Astrocyte of the spinal cord (primary cell): ENCODE measurements around the gene INSL4.
A peak's percentile ranks its signal among the peaks of the same experiment; 100 is the strongest.

Experiments used
- DNase-seq: peaks from one replicate; pipeline ENCODE4 v3.0.0; 2011; ENCODE audit warnings: low read depth, low spot score
- H3K4me3 ChIP-seq: 2 replicates; pipeline ENCODE4 v1.5.1; 2011; ENCODE audit warnings: low read depth, mild to moderate bottlenecking, low read length, moderate library complexity
- in situ Hi-C: cut with HindIII; loops from 2 replicates; pipeline ENCODE4 v1.10.0; 2017; ENCODE audit warnings: low sequenced_read_pairs
- TF ChIP-seq, protein P1 (sequence below): IDR thresholded peaks from 2 replicates; pipeline ENCODE4 v1.5.1; 2012; ENCODE audit warnings: low read depth, mild to moderate bottlenecking, low read length, inconsistent platforms

Gene INSL4

DNA sequence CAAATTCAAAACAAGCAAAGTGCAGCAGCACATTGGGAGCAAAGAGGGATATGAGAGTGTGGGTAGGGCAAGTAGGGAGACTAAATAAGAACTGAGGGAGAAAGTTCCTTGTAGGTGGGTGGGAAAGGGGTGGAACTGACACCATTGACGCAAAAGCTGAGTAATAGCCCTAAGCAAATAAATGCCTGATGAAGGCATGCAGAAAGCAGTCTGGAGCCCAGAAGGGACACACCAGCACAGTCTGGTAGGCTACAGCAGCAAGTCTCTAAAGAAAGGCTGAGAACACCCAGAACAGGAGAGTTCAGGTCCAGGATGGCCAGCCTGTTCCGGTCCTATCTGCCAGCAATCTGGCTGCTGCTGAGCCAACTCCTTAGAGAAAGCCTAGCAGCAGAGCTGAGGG, at the start of gene INSL4:
Gene INSL4, plus strand, starts transcription at position 208 of the 400 bp plus-strand sequence. Its CDS starts 105 bp downstream, at position 313.
- H3K4me3 ChIP-seq, result no peak within 1 kb of the TSS
- DNase-seq, result peak; percentile 1
- in situ Hi-C loops, result no loop called here
- TF ChIP-seq, protein P1, sequence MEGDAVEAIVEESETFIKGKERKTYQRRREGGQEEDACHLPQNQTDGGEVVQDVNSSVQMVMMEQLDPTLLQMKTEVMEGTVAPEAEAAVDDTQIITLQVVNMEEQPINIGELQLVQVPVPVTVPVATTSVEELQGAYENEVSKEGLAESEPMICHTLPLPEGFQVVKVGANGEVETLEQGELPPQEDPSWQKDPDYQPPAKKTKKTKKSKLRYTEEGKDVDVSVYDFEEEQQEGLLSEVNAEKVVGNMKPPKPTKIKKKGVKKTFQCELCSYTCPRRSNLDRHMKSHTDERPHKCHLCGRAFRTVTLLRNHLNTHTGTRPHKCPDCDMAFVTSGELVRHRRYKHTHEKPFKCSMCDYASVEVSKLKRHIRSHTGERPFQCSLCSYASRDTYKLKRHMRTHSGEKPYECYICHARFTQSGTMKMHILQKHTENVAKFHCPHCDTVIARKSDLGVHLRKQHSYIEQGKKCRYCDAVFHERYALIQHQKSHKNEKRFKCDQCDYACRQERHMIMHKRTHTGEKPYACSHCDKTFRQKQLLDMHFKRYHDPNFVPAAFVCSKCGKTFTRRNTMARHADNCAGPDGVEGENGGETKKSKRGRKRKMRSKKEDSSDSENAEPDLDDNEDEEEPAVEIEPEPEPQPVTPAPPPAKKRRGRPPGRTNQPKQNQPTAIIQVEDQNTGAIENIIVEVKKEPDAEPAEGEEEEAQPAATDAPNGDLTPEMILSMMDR, result no peak

DNA sequence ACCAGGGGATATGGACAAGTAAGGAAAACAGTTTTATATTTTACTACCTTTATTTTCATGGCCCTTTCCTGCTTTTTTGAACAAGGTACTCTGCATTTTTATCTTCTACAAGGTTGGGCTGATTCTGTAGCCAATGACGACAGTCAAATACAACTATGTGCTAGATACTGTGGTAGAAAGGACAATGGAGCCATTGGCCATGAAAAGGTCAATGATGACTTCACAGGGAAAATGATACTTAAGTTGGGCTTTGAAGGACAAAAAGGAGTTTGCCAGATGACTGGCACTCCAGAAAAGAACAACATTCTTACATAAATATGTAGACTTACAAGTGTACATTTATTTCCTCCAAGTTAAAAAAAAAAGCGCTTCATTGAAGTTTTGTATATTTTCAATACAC, 46.4 kb upstream of the INSL4 start:
- in situ Hi-C loops, result no loop called here
- H3K4me3 ChIP-seq, result no peak overlapping the region
- no peak for DNase-seq
- TF ChIP-seq, protein P1, result no peak

DNA sequence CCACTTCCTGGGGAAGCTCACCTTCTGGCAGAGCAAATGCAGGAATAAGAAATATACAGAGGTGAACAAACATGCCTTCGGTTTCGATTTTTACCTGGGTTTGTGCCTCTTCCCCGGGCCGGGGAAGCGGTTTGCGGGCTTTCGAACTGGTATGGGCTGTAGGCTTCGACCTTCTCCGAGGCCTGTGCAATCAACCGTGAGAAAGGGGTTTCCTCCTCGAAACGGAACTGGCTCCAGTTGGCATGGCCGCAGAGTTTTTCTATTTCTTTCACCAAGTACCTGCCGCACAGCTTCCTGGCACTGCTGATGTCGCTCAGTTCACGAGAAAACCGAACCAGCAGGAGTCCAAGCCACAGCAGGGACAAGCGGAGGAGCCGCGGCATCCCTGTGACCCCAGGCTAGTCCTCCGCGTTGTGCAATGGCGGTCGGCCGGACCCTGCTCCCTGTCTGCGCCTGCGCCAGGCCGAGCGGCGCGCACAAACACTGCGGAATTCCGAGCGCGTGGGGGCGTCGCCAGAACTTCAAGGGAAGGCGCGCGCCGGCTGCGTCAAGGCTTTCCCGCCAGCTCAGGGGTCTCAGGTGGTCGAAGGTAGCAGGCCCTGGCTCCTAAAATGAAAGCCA, 45.9 kb upstream of the INSL4 start, which contains the start of gene INSL6:
Gene INSL6, minus strand, starts transcription at position 420 of the 621 bp plus-strand sequence. Its CDS starts 37 bp downstream, at position 383.
- in situ Hi-C loops, result no loop called here
- H3K4me3 ChIP-seq, result no peak within 1 kb of the TSS
- TF ChIP-seq, protein P1, result no peak
- no peak for DNase-seq

DNA sequence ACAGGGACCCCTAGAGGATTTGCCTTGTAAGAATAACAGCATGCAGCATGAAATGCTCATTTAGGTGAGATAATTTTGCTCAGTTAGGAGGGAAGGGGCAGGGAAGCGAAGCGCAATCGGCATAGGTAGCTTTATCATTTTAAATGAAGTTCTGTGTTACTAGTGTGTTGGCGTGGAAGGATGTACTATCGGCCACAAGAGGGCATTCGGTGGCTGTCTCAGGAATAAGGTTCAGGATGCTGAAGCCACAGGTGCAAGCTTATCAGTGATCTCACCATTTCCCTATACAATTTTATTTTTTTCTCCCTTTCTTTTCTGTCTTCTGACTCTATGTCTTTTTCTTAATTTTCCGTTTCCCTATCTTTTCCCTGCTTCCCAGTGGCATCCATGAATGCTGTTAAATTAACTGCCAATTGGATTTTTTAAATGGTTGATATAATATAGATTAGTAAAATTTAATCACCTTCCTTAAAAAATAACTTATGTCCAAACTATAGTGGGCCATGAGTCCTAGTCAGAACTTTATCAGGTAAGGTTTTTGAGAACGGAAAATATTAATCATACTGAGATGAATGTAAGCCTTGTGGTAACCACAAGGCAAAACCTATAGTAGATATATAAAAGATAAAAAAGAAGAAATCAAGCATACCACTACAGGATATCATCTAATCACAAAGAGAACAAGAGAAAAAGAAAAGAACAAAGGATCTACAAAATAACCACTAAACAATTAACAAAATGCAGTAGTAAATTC, 44.6 kb upstream of the INSL4 start:
- in situ Hi-C loops, result no loop called here
- H3K4me3 ChIP-seq, result no peak overlapping the region
- TF ChIP-seq, protein P1, result peak; percentile 78
- peak; percentile 63 for DNase-seq

DNA sequence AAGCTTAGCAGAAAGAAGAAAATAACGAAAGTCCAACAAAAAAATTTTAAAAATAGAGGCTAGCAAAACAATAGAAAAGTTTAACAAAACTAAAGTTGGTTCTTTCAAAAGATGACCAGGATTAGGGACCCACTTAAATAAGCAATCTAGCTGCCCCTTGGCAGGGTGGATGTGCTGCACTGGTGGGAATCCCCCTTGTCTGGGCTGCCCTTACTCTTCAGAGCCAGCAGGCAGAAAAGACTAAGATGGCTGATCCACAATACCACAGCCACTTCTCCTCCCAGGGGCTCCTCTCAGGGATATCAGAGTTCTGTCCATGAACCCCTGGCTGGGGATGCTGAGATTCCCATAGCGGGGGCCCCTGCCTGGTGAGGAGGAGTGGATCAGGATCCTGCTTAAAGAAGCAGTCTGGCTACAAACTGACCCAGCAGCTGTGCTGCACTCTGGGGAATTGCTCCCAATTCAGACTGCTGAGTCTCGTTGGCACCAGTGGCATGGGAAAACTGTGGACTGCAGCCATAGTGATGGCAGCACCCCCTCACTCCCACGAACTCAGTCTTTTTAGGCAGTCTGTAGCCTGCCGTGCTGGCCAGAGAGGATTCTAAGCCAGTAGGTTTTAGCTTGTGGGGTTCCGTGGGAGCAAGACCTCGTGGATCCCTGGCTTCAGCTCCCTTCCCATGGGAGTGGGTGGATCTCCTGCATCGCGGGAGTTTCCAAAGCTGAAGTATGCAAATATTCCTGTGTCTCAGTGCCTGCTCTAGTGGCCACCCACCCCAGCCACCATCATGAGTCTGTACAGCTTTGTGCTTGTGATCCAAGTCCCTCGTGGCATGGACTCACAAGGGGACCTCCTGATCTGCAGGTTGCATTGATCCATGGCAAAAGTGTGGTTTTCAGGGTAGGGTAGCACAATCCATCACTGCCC, 42.9 kb upstream of the INSL4 start:
- TF ChIP-seq, protein P1, result no peak
- H3K4me3 ChIP-seq, result no peak overlapping the region
- DNase-seq, result no peak
- in situ Hi-C loops, result no loop called here

DNA sequence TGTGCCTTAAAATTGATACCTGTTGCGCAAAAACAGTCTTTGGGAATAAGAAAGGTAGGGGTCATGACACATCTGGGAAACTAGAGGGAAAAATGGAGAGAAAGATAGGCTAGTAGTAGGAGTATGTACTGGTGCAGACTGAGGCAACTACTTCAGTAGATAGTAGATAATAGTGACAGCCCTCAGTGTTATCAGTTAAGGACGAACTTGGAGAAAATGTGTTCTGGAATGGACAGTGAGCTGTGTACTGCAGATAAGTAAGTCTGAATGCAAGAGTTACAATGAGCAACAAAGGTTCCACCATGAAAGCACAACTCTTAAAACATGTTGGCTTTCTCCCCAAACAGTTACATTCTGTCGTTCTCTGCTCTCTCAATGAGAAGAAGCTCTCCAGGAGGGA, 39.2 kb upstream of the INSL4 start:
- no peak for DNase-seq

More for the DNA sequence above, 39.2 kb upstream of the INSL4 start:
- TF ChIP-seq, protein P1, result no peak
- H3K4me3 ChIP-seq, result no peak overlapping the region
- in situ Hi-C loops, result no loop called here
